ENCODE measurements around the gene B4GAT1. TPM values are rescaled to one million over a fixed set of nuclear protein-coding genes. Genes with fewer than 3 reads are reported as not detected.

B4GAT1 gene
- total RNA-seq, 4 donors from 2014 or later, result 53.4 to 105 (median 97.6) TPM

- DNase-seq (ENCODE audit: low spot score in 2 of 2), result no peak
- H3K4me1 ChIP-seq, result peaks cover 0 to 67% (median 37%) of the 10 kb centered on the region in 4 donors
Observed at GRCh38 chr11:66315921-66316811, 31.3 kb downstream of the B4GAT1 start.

GRCh38 chr11:66315498-66315885 lies 31.9 kb downstream of the B4GAT1 start:
- peaks cover 0 to 67% (median 37%) of the 10 kb centered on the region in 4 donors for H3K4me1 ChIP-seq
- H3K27ac ChIP-seq, result peak overlapping the region; percentile 29 to 89 (median 80)
- peak overlapping the region; percentile 39 to 57 (median 51) for H3K4me3 ChIP-seq
- H3K27me3 ChIP-seq, result peaks cover 0 to 5% of the 10 kb centered on the region in 2 donors
- no peaks in the 10 kb centered on the region for H3K9me3 ChIP-seq
- no peak for TF ChIP-seq POLR2A (IDR thresholded peaks at IDR 0.05)
- no peak for TF ChIP-seq EP300 (IDR thresholded peaks at IDR 0.05)
- no peak for TF ChIP-seq CTCF (IDR thresholded peaks at IDR 0.05)
- DNase-seq (ENCODE audit: low spot score in 2 of 2), result no peak
- no peaks in the 10 kb centered on the region for H3K36me3 ChIP-seq
- WGBS, 2 donors, result 63 to 76% methylated on average over 14 of the region's 14 CpGs

More at GRCh38 chr11:66315921-66316811, 31.3 kb downstream of the B4GAT1 start:
- Histone ChIP-seq H3K27ac (peak overlapping the region; percentile 40 to 89 (median 80)), H3K4me3 (peak overlapping the region; percentile 39 to 57 (median 51)), H3K36me3 (no peaks in the 10 kb centered on the region), H3K9me3 (no peaks in the 10 kb centered on the region), H3K27me3 (peaks cover 0 to 5% of the 10 kb centered on the region in 2 donors)
- TF ChIP-seq EP300 (IDR thresholded peaks at IDR 0.05) (no peak), POLR2A (IDR thresholded peaks at IDR 0.05) (no peak), CTCF (IDR thresholded peaks at IDR 0.05) (no peak)
- 48 to 67% methylated on average over 19 to 43 of the region's 52 CpGs for WGBS, 2 donors

GRCh38 chr11:66314561-66315497 lies 32.6 kb downstream of the B4GAT1 start:
- H3K4me1 ChIP-seq, result peaks cover 0 to 67% (median 37%) of the 10 kb centered on the region in 4 donors
- no peaks in the 10 kb centered on the region for H3K36me3 ChIP-seq
- 61 to 73% methylated on average over 9 to 17 of the region's 17 CpGs for WGBS, 2 donors
- H3K9me3 ChIP-seq, result no peaks in the 10 kb centered on the region
- H3K27ac ChIP-seq, result peak overlapping the region; percentile 5 to 89 (median 88)
- DNase-seq (ENCODE audit: low spot score in 2 of 2), result no peak
- peaks cover 0 to 5% of the 10 kb centered on the region in 2 donors for H3K27me3 ChIP-seq
- H3K4me3 ChIP-seq, result peak overlapping the region; percentile 8 to 57 (median 51)
- TF ChIP-seq POLR2A (IDR thresholded peaks at IDR 0.05), result no peak

GRCh38 chr11:66314186-66314501 lies 33.3 kb downstream of the B4GAT1 start:
- peaks cover 0 to 67% (median 36%) of the 10 kb centered on the region in 4 donors for H3K4me1 ChIP-seq
- DNase-seq (ENCODE audit: low spot score in 2 of 2), result no peak
- H3K9me3 ChIP-seq, result no peaks in the 10 kb centered on the region
- peak overlapping the region; percentile 44 to 89 (median 88) for H3K27ac ChIP-seq
- H3K4me3 ChIP-seq, result peak overlapping the region in 3 of 4 donors; percentile 8 to 57 (median 50)
- H3K36me3 ChIP-seq, result no peaks in the 10 kb centered on the region
- 44 to 84% methylated on average over 1 of the region's 1 CpG for WGBS, 2 donors
- H3K27me3 ChIP-seq, result peaks cover 0 to 5% of the 10 kb centered on the region in 2 donors
- TF ChIP-seq POLR2A (IDR thresholded peaks at IDR 0.05), result no peak
- no peak for TF ChIP-seq EP300 (IDR thresholded peaks at IDR 0.05)
- no peak for TF ChIP-seq CTCF (IDR thresholded peaks at IDR 0.05)

Data from tibial nerve (tissue), 4 donors.